GM12865 (cell line): ENCODE results near the gene MON2.
A peak's percentile ranks its signal among the peaks of the same experiment; 100 is the strongest.

Experiments
- DNase-seq: peaks from one replicate; pipeline ENCODE4 v3.0.0; 2010; ENCODE audit warnings: low read depth
- H3K4me3 ChIP-seq: 2 replicates; pipeline ENCODE4 v1.5.1; 2011; ENCODE audit warnings: mild to moderate bottlenecking, low read depth, low read length, control low read depth
- TF ChIP-seq, protein P1 (sequence below): IDR thresholded peaks from 2 replicates; pipeline ENCODE4 v1.5.1; 2011; ENCODE audit warnings: low read length, control low read depth, low read depth, inconsistent platforms; ENCODE audit not compliant: insufficient read depth; ENCODE audit errors: missing control alignments

MON2 gene

DNA sequence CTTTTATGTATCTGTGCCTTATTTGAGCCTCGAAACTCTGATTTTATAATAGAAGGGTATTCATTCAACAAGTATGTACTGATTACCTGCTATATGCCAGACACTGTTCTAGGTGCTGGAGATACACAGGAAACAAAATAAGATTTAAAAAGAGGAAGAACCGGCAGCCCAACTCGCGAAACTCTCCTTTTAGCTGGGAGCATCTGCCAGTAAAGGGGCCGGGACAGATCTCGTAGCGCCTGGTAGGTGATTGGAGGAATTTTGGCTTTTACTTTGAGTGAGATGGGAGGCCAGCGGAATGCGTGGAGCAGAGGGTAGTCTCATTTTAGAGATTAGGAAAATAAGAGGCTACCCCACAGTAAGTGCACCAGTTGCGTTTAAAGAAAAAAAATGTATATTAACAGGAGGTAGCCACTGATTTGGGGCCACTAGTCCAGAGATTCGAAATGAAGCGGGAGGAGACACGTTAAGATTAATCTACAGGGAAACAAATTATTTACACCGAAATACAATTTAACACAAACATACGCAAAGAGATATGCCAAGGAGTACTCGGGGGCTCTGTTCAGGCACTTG is 520 bp upstream of the MON2 start:
- DNase-seq: peak; percentile 50
- TF ChIP-seq, protein P1, sequence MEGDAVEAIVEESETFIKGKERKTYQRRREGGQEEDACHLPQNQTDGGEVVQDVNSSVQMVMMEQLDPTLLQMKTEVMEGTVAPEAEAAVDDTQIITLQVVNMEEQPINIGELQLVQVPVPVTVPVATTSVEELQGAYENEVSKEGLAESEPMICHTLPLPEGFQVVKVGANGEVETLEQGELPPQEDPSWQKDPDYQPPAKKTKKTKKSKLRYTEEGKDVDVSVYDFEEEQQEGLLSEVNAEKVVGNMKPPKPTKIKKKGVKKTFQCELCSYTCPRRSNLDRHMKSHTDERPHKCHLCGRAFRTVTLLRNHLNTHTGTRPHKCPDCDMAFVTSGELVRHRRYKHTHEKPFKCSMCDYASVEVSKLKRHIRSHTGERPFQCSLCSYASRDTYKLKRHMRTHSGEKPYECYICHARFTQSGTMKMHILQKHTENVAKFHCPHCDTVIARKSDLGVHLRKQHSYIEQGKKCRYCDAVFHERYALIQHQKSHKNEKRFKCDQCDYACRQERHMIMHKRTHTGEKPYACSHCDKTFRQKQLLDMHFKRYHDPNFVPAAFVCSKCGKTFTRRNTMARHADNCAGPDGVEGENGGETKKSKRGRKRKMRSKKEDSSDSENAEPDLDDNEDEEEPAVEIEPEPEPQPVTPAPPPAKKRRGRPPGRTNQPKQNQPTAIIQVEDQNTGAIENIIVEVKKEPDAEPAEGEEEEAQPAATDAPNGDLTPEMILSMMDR: no peak
- H3K4me3 ChIP-seq: peak overlapping the region; percentile 95

DNA sequence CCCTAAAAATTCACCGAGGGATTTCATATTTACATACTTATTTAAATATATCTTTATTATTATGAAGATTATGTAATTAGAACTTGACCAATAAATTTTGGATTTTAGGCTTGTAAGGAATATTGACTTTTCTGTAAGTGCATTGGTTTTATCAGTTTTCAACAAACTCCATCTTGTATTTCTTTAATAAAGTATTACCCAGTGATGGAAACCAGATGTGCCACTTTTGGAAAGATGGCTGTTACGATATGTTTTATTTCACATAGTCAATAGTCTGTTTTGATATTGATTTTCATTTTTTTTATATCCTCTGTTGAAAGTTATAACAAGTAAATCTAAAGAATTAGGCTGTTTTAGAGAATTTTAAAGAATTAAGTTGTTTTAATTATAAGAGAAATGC is 1.8 kb downstream of the MON2 start:
- no peak for DNase-seq
- TF ChIP-seq, protein P1: no peak
- H3K4me3 ChIP-seq: peak overlapping the region; percentile 95

DNA sequence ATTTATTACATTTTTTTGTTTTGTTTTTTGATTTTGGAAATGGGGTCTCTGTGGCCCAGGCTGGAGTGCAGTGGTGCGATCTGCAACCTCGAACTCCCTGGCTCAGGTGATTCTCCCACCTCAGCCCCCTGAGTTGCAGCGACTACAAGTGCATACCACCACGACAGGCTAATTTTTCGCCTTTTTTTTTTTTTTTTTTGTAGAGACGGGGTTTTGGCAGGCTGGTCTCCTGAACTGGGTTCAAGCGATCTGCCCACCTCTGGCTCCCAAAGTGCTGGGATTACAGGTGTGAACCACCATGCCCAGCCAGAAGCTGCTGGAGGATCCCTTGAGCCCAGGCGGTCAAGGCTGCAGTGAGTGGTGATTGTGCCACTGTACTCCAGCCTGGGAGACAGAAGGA is 2.3 kb downstream of the MON2 start:
- DNase-seq: no peak
- H3K4me3 ChIP-seq: peak overlapping the region; percentile 95
- TF ChIP-seq, protein P1: no peak

DNA sequence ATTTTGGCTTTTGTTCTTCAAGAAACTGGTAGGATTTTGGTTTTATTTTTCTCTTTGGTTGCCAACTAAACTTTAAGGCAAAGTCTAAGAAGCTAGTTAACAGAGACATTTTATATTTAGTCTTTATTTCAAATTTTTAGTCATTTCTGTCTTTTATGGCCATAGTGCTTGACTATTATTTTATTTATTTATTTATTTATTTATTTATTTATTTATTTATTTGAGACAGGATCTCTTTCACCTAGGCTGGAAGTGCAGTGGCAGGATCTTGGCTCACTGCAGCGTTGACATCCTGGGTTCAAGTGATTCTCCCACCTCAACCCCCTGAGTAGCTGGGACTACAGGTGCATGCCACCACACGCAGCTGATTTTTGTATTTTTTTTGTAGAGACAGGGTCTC is 3.1 kb downstream of the MON2 start:
- TF ChIP-seq, protein P1: no peak
- no peak for DNase-seq
- H3K4me3 ChIP-seq: no peak overlapping the region

DNA sequence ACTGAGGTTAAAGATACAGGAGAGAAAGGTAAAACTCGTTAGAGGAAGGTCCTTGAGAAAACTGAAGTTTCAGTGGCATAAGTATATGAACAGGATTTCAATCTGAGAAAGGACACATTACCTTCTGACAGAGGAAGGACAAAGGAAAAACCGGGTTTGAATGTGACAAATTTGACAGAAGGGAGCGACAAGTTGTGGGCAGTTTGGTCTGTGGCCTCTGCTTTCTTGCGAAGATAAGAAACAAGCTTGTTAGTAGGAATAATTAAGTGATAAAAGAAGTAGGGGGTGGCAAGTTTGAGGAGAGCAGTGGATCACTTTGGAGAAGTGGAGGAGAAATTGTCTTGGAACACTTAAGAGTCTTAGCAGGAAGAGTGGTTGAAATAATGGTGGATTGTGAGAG is 5.1 kb downstream of the MON2 start:
- TF ChIP-seq, protein P1: no peak
- no peak overlapping the region for H3K4me3 ChIP-seq
- DNase-seq: no peak

DNA sequence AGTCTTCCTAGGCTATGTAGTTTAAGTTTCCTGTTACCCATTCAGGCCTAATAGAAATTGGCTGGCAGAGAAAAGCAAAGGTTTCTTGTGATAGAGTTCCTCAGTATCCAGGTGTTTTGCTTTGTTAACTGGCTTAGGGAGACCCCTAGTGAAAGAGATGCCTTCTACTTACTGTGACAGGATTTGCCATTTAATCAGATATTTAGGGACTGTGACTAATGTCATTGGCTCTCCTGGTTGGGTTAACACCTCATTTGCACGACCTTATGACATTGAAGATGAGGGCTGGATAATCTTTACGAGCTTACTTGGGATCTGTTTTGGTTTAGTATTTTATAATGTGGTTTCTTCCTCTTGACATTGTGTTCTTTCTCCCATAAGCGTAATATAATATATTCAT is 5.8 kb downstream of the MON2 start:
- no peak overlapping the region for H3K4me3 ChIP-seq
- TF ChIP-seq, protein P1: no peak
- DNase-seq: no peak

DNA sequence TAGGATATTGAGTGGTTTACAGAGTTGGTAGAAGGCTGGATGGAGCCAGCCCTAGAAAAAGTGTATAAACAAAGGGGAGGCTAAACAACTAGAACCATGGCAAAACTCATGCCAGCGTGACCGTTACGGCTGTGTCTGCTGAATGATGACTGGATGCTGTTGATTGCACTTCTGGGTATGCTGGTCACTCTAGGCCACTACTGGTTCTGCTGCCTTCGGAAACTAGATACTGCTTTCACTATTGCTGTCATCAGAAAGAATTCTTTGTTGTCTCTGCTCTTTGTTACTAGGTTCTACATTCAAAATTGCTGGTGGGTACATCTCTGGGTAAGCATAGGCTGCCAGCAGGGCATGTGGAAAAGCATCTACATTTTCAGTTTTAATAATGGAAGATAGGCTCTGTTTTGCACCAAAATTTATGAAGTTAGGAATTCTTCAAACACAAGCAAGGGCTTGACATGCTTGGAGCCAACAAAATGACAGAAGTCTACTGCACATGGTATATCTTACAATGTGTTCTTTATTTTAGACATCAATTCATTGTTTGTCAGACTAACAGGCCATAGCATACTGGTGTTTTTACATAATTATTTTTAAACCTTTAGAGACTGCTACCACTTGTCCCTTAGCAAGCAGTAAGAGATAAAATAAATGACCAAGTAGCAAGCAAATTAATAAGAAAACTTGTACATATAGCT is 15.4 kb downstream of the MON2 start:
- TF ChIP-seq, protein P1: no peak
- peak; percentile 33 for DNase-seq
- no peak overlapping the region for H3K4me3 ChIP-seq
